Ovary (tissue), 3 donors: ENCODE results near the gene CDYL2.

Experiments used
- EP300 ChIP-seq: sonication (generic); formaldehyde crosslinking; IDR thresholded peaks from one replicate; pipeline ENCODE4 v1.6.1; 2017; ENCODE audit warnings: antibody characterized with exemption
- POLR2A ChIP-seq: fragments of 450-650 bp; IDR thresholded peaks from one replicate; pipeline ENCODE4 v1.6.1; 2017; ENCODE audit warnings: antibody characterized with exemption, mild to moderate bottlenecking, moderate library complexity
- TF ChIP-seq, protein P1 (sequence below), 3 donors: fragments of 450-650 bp in 2 of 3; fragments of 200-600 bp in 1 of 3; IDR thresholded peaks; one replicate each; pipeline versions ENCODE4 v1.5.1 to v1.8.0; 2016 to 2022; ENCODE audit warnings: antibody characterized with exemption in 3 of 3, mild to moderate bottlenecking in 1 of 3
- donor health status: DM: no; HTN: no; CAD: no.

DNA sequence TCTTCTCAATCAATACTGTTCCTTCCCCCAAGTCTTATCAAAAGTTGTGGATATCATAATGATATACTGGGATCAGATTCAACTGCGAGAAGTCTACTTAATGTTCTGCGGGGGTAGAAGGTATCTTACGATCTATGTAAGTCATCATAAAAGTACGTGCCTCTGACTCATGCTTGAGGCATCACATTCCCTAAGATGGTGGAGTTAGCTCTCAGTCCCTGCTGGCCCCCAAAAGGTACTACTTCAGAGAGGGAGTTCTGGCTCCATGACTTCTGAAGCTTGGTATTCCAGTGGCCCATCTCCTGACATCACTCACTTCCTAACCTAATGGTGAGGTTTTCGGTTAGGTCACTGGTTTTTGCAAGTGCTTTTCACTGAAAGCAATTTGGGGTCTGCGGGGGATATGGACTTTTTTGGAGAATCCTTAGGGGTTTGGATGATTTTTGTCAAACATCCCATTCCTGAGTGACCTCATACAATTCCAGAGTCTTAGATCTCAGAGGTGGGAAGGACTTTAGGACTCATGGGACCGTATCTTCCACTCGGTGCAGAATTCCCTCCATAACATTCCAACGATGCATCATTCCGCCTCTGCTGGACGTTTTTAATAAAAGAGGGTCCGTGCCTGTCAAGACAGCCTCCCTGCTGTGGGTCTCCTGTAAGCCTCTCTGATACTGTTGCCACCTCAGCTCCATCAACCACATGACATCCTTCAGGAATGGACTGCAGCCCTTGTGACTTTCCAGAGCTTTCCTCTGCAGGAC lies 189.3 kb downstream of the CDYL2 start:
- TF ChIP-seq EP300 (no peak), POLR2A (no peak)
- TF ChIP-seq, protein P1, sequence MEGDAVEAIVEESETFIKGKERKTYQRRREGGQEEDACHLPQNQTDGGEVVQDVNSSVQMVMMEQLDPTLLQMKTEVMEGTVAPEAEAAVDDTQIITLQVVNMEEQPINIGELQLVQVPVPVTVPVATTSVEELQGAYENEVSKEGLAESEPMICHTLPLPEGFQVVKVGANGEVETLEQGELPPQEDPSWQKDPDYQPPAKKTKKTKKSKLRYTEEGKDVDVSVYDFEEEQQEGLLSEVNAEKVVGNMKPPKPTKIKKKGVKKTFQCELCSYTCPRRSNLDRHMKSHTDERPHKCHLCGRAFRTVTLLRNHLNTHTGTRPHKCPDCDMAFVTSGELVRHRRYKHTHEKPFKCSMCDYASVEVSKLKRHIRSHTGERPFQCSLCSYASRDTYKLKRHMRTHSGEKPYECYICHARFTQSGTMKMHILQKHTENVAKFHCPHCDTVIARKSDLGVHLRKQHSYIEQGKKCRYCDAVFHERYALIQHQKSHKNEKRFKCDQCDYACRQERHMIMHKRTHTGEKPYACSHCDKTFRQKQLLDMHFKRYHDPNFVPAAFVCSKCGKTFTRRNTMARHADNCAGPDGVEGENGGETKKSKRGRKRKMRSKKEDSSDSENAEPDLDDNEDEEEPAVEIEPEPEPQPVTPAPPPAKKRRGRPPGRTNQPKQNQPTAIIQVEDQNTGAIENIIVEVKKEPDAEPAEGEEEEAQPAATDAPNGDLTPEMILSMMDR (IDR thresholded peaks at IDR 0.05): no peak
